Spleen (tissue), 7 donors: Measurements from ENCODE around the gene INPP4A.

ENCODE experiments used
- POLR2A ChIP-seq, 3 donors: fragments of 450-650 bp; IDR thresholded peaks; one replicate each; pipeline ENCODE4 v1.5.1; 2017; ENCODE audit warnings: antibody characterized with exemption in 3 of 3, mild to moderate bottlenecking in 1 of 3
- POLR2AphosphoS5 ChIP-seq, 3 donors: sonication (generic); formaldehyde crosslinking; IDR thresholded peaks; one replicate each; pipeline ENCODE4 v1.5.1; 2017; ENCODE audit warnings: antibody characterized with exemption in 3 of 3
- TF ChIP-seq, protein P1 (sequence below), 11 experiments: fragments of 200-600 bp in 7 of 11; fragments of 450-650 bp in 4 of 11; sonication (generic) in 4 of 11; IDR thresholded peaks in 8 of 11; conservative IDR thresholded peaks in 3 of 11; 1 replicate in 7 of 11; 2 replicates in 4 of 11; pipeline versions ENCODE4 v1.4.0 to v1.8.0; 2016 to 2021; ENCODE audit warnings: antibody characterized with exemption in 11 of 11, inconsistent platforms in 4 of 11, mild to moderate bottlenecking in 1 of 11
- donor health status: DM: no; HTN: no; CAD: no; lungs with moderate emphysema.
- donor health status: DM: no; HTN: no; CAD: no.
- donor health status: DM: no; HTN: no; CAD: no.

- TF ChIP-seq, protein P1, sequence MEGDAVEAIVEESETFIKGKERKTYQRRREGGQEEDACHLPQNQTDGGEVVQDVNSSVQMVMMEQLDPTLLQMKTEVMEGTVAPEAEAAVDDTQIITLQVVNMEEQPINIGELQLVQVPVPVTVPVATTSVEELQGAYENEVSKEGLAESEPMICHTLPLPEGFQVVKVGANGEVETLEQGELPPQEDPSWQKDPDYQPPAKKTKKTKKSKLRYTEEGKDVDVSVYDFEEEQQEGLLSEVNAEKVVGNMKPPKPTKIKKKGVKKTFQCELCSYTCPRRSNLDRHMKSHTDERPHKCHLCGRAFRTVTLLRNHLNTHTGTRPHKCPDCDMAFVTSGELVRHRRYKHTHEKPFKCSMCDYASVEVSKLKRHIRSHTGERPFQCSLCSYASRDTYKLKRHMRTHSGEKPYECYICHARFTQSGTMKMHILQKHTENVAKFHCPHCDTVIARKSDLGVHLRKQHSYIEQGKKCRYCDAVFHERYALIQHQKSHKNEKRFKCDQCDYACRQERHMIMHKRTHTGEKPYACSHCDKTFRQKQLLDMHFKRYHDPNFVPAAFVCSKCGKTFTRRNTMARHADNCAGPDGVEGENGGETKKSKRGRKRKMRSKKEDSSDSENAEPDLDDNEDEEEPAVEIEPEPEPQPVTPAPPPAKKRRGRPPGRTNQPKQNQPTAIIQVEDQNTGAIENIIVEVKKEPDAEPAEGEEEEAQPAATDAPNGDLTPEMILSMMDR (IDR thresholded peaks at IDR 0.05 in 8 of 11, conservative IDR thresholded peaks at IDR 0.05 in 3 of 11), result no peak
- no peak for TF ChIP-seq POLR2AphosphoS5 (IDR thresholded peaks at IDR 0.05)
- no peak for TF ChIP-seq POLR2A (IDR thresholded peaks at IDR 0.05)
Measured at GRCh38 chr2:98476192-98476868, 31.7 kb downstream of the INPP4A start.
